Dendritic cell treated with granulocyte-macrophage colony-stimulating factor and Interleukin-4, amounts not matched to agents 40 ng/mL and 50 ng/mL, for 4 days (primary cell): ENCODE results near the gene GALNT17.

Experiments used
- H3K27ac Mint-ChIP-seq: one replicate; pipeline ENCODE4 v1.8.0; 2022; ENCODE audit warnings: mild to moderate bottlenecking, mixed read lengths
- H3K27me3 Mint-ChIP-seq: one replicate; pipeline ENCODE4 v1.8.0; 2022; ENCODE audit warnings: mild to moderate bottlenecking, mixed read lengths
- H3K36me3 Mint-ChIP-seq: one replicate; pipeline ENCODE4 v1.8.0; 2022; ENCODE audit warnings: low read depth, mixed read lengths
- H3K4me1 Mint-ChIP-seq: one replicate; pipeline ENCODE4 v1.8.0; 2022; ENCODE audit warnings: low read depth, mixed read lengths
- H3K4me3 Mint-ChIP-seq: one replicate; pipeline ENCODE4 v1.8.0; 2022; ENCODE audit warnings: mild to moderate bottlenecking, moderate library complexity, mixed read lengths
- H3K9me3 Mint-ChIP-seq: one replicate; pipeline ENCODE4 v1.8.0; 2022; ENCODE audit warnings: mixed read lengths
- intact Hi-C: fragments of 100-400 bp; cut with micrococcal nuclease; formaldehyde crosslinking; loops from one replicate; pipeline ENCODE4 v1.15.0; 2022

The GALNT17 gene

DNA sequence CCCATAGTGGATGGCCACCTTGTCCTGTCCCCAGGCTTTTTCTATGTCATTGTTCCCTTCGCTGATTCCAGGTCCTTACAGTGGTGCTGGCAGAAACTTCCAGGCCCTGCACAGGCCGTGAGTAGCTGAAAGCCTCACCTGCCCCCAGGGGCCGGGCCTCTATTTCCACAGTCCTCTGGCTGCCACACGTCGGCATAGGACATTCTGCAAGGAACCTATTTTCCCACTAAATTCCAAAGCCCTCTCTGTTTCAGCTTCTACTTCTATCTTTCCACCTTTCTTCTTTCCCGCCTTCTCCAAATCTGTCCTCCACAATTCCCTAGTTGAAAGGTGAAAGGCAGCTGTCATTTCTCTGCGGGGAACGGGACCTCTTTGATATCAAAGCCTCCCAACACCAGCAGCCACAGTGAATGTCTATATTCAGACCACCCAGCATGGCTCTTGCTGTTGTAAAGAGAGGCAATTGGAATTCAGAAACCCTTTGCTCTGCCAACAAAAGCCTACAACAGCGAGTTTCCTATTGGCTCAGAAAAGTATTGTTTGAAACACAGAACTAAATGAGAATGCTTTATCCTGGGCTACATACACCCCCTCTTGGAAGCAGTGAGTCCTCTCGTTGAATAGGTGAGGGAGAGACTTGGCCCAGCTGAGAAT is 607.7 kb downstream of the GALNT17 start:
- H3K9me3 Mint-ChIP-seq, result no peaks in the 10 kb centered on the region
- H3K27ac Mint-ChIP-seq, result no peak overlapping the region
- no peaks in the 10 kb centered on the region for H3K27me3 Mint-ChIP-seq
- no peak overlapping the region for H3K4me3 Mint-ChIP-seq
- H3K36me3 Mint-ChIP-seq, result no peaks in the 10 kb centered on the region
- intact Hi-C loops, result loop anchor here (10.0 kb wide), 1 partner anchor 915 kb away; no protein-coding TSS in a partner anchor
- H3K4me1 Mint-ChIP-seq, result no peaks in the 10 kb centered on the region

DNA sequence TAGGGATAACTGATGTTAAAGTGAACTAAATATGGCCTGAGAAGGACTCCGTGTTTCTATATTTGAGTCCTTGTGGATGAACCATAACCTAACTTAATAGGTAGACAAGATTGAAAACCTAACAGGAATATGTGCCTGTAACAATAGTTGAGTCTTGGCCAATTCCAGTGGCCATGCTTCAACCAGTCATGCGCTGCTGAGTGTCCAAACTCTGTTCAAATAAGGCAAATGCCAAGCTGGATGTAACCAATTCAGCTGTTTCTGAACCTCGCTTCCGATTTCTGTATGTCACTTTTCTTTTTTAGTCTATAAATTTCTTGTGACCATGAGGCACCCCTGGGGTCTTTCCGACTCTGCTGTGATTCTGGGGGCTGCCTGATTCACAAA is 608.2 kb downstream of the GALNT17 start:
- Mint-ChIP-seq H3K36me3 (no peaks in the 10 kb centered on the region), H3K9me3 (no peaks in the 10 kb centered on the region), H3K27ac (no peak overlapping the region), H3K27me3 (no peaks in the 10 kb centered on the region), H3K4me3 (no peak overlapping the region), H3K4me1 (no peaks in the 10 kb centered on the region)
- intact Hi-C loops, result no loop called here

DNA sequence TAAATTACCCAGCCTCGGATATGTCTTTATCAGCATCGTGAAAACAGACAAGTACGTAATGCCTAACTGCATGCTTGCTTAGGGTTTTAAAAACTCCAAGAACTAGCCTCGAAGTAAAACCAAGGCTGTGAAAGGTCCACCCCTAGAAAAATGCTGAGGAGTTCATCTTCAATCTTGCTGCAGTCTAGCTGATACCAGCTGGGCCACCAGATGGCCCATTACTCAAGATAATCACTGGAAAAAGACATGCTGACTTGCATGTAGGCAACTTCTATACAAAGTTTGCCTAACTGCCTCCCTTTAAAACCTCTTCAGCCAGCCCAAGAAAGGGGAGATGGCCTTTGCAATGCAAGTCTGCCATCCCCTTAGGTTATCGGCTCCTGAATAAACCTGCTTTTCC is 614.1 kb downstream of the GALNT17 start:
- Mint-ChIP-seq H3K36me3 (no peaks in the 10 kb centered on the region), H3K27me3 (no peaks in the 10 kb centered on the region), H3K27ac (no peak overlapping the region), H3K9me3 (peaks cover 18% of the 10 kb centered on the region), H3K4me1 (no peaks in the 10 kb centered on the region), H3K4me3 (no peak overlapping the region)
- intact Hi-C loops, result no loop called here

DNA sequence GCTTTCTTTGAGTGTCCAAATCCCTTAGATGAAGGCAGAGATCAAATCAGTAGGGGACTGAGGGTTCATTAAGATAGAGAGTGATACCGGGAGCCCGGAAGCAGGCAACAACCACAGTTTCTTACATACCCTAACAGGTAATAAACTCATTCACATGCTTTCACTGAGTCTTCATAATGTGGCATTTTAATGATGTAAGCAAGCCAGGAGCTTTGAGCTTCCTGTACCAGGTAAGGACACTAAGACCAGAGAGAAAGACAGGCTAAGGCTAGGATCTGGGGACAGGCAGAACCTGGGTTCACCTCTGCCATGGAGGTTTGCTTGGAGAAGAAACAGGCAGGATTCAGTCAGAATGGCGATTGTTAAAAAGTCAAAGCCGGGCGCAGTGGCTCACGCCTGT is 618.3 kb downstream of the GALNT17 start:
- H3K9me3 Mint-ChIP-seq, result peaks cover 18% of the 10 kb centered on the region
- no peaks in the 10 kb centered on the region for H3K4me1 Mint-ChIP-seq
- intact Hi-C loops, result loop anchor here (5.0 kb wide), 2 partner anchors 582 to 1037 kb away; no protein-coding TSS in a partner anchor
- no peak overlapping the region for H3K4me3 Mint-ChIP-seq
- no peaks in the 10 kb centered on the region for H3K36me3 Mint-ChIP-seq
- H3K27ac Mint-ChIP-seq, result no peak overlapping the region
- H3K27me3 Mint-ChIP-seq, result peaks cover 15% of the 10 kb centered on the region

DNA sequence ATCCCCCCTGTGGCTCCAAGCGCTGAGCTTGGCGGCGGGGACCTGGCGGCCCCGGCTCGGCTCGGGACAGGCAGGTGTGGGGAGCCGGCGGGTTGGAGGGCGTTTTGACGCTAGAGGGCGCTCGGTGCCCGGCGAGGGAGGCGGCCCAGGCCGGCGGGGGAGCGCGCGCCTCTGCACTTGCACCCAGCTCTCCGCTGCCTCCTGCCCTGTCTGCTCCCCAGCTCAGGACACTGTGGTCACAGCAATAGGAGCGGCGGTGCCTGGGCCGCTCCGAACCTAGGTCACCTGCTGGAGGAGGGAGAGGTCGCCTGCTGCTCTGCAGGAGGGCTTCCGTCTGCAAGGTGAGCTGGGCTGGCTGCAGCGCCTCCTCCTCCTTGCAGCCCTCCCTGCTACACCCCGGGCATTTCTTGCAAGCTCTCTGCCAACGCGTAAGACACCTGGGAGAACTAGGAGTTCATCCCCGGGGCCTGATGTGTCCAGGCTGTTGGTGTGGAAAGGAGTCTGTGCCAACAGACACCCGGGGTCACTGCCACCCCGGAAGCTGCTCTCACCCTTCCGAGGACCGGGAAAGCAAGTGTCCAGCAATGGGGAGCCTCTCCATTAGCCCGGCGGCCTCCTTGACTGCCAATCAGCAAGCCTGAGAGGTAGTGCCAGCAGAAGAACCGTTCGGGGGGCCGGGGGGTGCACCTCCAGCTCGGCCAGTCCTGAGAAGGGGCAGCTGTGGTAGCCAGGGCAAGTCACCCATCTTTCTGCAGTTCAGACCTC is 620.4 kb downstream of the GALNT17 start:
- Mint-ChIP-seq H3K36me3 (no peaks in the 10 kb centered on the region), H3K4me3 (no peak overlapping the region), H3K9me3 (peaks cover 13% of the 10 kb centered on the region), H3K27ac (no peak overlapping the region), H3K4me1 (no peaks in the 10 kb centered on the region), H3K27me3 (peaks cover 15% of the 10 kb centered on the region)
- intact Hi-C loops, result loop anchor here (1.0 to 5.0 kb wide), 3 partner anchors 580 to 1035 kb away; no protein-coding TSS in a partner anchor

DNA sequence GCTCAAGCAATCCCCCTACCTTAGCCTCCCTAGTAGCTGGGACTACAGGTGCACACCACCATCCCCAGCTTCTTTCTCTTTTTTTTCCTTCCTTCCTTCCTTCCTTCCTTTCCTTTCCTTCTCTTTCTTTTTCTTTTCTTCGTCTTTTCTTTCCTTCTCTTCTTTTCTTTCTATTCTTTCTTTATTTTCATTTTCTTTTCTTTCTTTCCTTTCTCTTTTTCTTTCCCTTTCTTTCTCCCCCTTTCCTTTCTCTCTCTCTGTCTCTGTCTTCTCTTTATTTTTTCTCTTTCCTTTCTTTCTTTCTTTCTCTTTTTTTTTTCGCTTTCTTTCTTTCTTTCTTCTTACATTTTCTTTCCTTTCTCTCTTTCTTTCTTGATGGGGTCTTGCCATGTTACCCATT is 621.3 kb downstream of the GALNT17 start:
- Mint-ChIP-seq H3K27me3 (peaks cover 15% of the 10 kb centered on the region), H3K4me3 (no peak overlapping the region), H3K36me3 (no peaks in the 10 kb centered on the region), H3K9me3 (peaks cover 17% of the 10 kb centered on the region), H3K27ac (no peak overlapping the region), H3K4me1 (no peaks in the 10 kb centered on the region)
- intact Hi-C loops, result loop anchor here (5.0 kb wide), 2 partner anchors 579 to 1034 kb away; no protein-coding TSS in a partner anchor

DNA sequence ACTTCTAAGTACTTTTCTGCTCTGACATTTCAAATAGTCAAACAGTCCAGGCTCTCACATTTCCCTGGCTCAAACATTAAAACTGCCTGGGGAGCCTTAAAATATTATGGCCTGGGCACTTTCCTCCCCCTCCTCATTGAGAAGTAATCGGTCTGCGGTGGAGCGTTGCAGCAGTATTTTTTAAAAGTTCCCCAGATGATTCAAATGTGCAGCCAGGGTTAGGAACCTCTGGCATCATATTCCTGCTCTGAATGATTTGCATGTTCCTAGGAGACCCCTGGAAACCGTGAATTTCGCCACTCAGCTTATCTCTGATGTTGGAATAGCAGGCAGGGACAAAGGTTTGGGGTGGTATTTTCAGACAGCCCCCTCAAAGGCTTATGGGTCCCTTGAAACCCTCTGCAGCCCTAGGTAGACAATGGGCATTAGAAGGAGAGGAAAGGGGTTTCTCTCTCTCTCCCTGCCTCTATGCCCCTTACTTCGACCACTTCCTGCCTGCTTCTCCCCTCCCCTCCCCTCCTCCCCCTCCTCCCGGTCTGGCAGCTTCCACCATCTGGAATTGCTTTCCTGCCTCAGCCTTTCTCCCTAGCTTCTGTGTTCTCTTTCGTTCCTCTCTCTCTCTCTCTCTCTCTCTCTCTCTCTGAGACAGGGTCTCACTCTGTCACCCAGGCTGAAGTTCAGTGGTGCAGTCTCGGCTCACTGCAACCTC is 622.2 kb downstream of the GALNT17 start:
- peaks cover 15% of the 10 kb centered on the region for H3K27me3 Mint-ChIP-seq
- no peak overlapping the region for H3K27ac Mint-ChIP-seq
- no peaks in the 10 kb centered on the region for H3K36me3 Mint-ChIP-seq
- peaks cover 13% of the 10 kb centered on the region for H3K9me3 Mint-ChIP-seq
- intact Hi-C loops, result loop anchor here (5.0 kb wide), 2 partner anchors 578 to 1033 kb away; no protein-coding TSS in a partner anchor
- no peaks in the 10 kb centered on the region for H3K4me1 Mint-ChIP-seq
- no peak overlapping the region for H3K4me3 Mint-ChIP-seq

DNA sequence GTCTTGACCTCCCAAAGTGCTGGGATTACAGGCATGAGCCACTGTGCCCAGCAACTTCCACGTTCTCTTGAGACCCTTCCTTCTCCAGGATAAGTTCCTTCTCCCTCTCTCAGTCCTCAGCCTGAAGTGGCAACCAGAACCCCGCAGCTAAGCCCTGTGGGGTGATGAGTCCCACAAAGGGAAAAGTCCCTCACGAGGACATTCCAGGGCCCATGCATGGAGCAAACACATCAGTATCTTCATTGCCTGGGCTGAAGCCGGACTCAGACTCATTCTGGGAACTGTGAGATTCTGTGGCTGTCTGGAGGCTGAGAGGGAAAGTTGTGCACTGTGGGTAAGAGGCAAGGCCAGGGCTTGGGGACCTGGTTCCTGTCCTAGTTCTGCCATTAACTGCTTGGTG is 622.9 kb downstream of the GALNT17 start:
- Mint-ChIP-seq H3K27ac (no peak overlapping the region), H3K4me1 (no peaks in the 10 kb centered on the region), H3K9me3 (peaks cover 8% of the 10 kb centered on the region), H3K36me3 (no peaks in the 10 kb centered on the region), H3K27me3 (peaks cover 15% of the 10 kb centered on the region), H3K4me3 (no peak overlapping the region)
- intact Hi-C loops, result loop anchor here (5.0 kb wide), 2 partner anchors 577 to 1032 kb away; no protein-coding TSS in a partner anchor

DNA sequence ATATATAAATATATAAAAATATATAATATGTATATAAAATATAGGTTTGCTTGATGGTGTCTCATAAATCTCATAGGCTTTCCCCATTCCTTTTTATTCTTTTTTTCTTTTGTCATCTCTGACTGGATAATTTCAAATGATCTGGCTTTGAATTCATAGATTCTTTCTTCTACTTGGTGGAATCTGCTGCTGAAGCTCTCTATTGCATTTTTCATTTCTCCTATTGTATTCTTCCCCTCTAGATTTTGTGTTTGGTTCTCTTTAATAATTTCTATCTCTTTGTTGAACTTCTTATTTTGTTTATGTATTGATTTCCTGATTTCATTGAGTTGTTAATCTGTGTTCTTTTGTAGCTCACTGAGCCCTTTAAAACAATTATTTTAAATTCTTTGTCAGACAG is 629.4 kb downstream of the GALNT17 start:
- no peaks in the 10 kb centered on the region for H3K36me3 Mint-ChIP-seq
- intact Hi-C loops, result no loop called here
- no peak overlapping the region for H3K27ac Mint-ChIP-seq
- H3K9me3 Mint-ChIP-seq, result peaks cover 32% of the 10 kb centered on the region
- no peak overlapping the region for H3K4me3 Mint-ChIP-seq
- no peaks in the 10 kb centered on the region for H3K27me3 Mint-ChIP-seq
- no peaks in the 10 kb centered on the region for H3K4me1 Mint-ChIP-seq
